Thoracic aorta (tissue), 2 donors: ENCODE data around the gene RAB28. TPM values are rescaled to one million over a fixed set of nuclear protein-coding genes. Genes with fewer than 3 reads are reported as not detected.

Experiments
- ATAC-seq: fragments of 150-250 bp; one replicate; pipeline ENCODE4 v1.8.0; 2017; ENCODE audit warnings: low read depth; ENCODE audit not compliant: insufficient number of reproducible peaks, low FRiP score
- DNase-seq: peaks from one replicate; pipeline ENCODE4 v3.0.0-alpha.2; 2020; ENCODE audit warnings: low spot score
- H3K27ac ChIP-seq, 2 donors: fragments of 200-600 bp; sonication (generic); 1 replicate in 1 of 2; 2 replicates in 1 of 2; pipeline ENCODE4 v1.5.1; 2016; ENCODE audit warnings: mild to moderate bottlenecking in 2 of 2, moderate library complexity in 2 of 2
- H3K27me3 ChIP-seq: fragments of 200-600 bp; sonication (generic); replicated peaks from 2 replicates; pipeline ENCODE4 v1.6.0; 2016; ENCODE audit warnings: mild to moderate bottlenecking; ENCODE audit not compliant: insufficient read depth
- H3K36me3 ChIP-seq: fragments of 200-600 bp; sonication (generic); one replicate; pipeline ENCODE4 v1.5.1; 2016
- H3K4me1 ChIP-seq, 2 donors: fragments of 200-600 bp; sonication (generic); 1 replicate in 1 of 2; 2 replicates in 1 of 2; pipeline versions ENCODE4 v1.5.1 to v1.6.0; 2016; ENCODE audit warnings: low read depth in 2 of 2, mild to moderate bottlenecking in 1 of 2; ENCODE audit not compliant: control insufficient read depth in 1 of 2
- H3K4me3 ChIP-seq: fragments of 200-600 bp; sonication (generic); 2 replicates; pipeline ENCODE4 v1.5.1; 2016; ENCODE audit warnings: mild to moderate bottlenecking
- H3K9me3 ChIP-seq: fragments of 200-600 bp; sonication (generic); 2 replicates; pipeline ENCODE4 v1.5.1; 2016
- total RNA-seq, 2 donors: library from RNA; depleted of rRNA; stranded (reverse); fragments of >200 nt; gene quantifications; one replicate each; pipeline versions ENCODE4 v1.1.0 to v1.2.3, GENCODE V29; 2016
- TF ChIP-seq, protein P1 (sequence below): fragments of 200-600 bp; sonication (generic); IDR thresholded peaks from one replicate; pipeline ENCODE4 v1.5.1; 2019; ENCODE audit warnings: antibody characterized with exemption

Gene RAB28
- total RNA-seq, 2 donors from 2014 or later, result 17.3 to 24.8 TPM

DNA sequence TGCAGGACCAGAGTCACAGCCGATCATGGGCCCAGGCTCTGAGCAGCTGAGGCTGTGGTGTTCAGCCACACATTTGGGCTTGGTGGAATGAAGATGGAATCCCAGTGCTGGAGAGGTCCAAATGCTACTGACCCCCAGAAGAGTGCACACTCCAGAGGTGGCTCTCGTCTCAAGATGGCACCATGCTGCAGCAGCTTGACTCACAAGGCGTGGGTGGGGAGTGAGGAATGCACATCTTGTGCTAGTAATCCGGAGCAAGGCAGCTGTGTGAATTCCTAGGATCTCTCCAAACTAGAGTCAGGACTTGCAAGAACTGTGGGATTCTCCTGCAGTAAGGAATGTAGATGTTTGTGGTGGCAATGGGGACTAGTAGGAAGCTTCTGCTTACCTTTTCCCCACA is 28.7 kb downstream of the RAB28 start:
- ATAC-seq (no peak), DNase-seq (no peak)
- TF ChIP-seq, protein P1, sequence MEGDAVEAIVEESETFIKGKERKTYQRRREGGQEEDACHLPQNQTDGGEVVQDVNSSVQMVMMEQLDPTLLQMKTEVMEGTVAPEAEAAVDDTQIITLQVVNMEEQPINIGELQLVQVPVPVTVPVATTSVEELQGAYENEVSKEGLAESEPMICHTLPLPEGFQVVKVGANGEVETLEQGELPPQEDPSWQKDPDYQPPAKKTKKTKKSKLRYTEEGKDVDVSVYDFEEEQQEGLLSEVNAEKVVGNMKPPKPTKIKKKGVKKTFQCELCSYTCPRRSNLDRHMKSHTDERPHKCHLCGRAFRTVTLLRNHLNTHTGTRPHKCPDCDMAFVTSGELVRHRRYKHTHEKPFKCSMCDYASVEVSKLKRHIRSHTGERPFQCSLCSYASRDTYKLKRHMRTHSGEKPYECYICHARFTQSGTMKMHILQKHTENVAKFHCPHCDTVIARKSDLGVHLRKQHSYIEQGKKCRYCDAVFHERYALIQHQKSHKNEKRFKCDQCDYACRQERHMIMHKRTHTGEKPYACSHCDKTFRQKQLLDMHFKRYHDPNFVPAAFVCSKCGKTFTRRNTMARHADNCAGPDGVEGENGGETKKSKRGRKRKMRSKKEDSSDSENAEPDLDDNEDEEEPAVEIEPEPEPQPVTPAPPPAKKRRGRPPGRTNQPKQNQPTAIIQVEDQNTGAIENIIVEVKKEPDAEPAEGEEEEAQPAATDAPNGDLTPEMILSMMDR, result no peak
- H3K27me3 ChIP-seq, result no peaks in the 10 kb centered on the region
- no peak overlapping the region for H3K4me3 ChIP-seq
- H3K4me1 ChIP-seq, result no peaks in the 10 kb centered on the region
- peaks cover 13% of the 10 kb centered on the region for H3K36me3 ChIP-seq
- H3K9me3 ChIP-seq, result no peaks in the 10 kb centered on the region
- no peak overlapping the region for H3K27ac ChIP-seq

DNA sequence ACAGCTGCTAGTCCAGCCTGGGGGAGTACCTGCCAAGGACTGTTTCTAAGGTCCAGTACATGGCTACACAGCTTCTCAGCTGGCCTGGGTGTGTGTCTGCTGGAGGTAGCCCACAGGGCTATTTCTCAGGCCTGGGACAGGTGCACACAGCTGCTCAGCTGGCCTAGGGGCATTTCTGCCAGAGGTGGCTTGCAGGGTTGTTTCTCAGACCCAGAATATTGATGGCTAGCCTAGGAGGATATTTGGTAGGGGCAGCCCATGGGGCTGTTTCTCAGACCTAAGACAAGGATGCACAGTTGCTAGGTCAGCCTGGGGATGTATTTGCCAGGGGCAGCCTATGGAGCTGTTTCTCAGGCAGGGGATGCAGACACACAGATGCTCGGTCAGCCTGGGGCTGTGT is 29.4 kb downstream of the RAB28 start:
- no peaks in the 10 kb centered on the region for H3K4me1 ChIP-seq
- DNase-seq, result no peak
- no peaks in the 10 kb centered on the region for H3K27me3 ChIP-seq
- H3K9me3 ChIP-seq, result no peaks in the 10 kb centered on the region
- TF ChIP-seq, protein P1, result no peak
- H3K4me3 ChIP-seq, result no peak overlapping the region
- H3K36me3 ChIP-seq, result peaks cover 13% of the 10 kb centered on the region
- no peak overlapping the region for H3K27ac ChIP-seq
- ATAC-seq, result no peak

GRCh38 chr4:13452927-13453579 is 31.1 kb downstream of the RAB28 start:
- no peaks in the 10 kb centered on the region for H3K4me1 ChIP-seq
- no peak for ATAC-seq
- no peaks in the 10 kb centered on the region for H3K27me3 ChIP-seq
- H3K27ac ChIP-seq, result no peak overlapping the region
- peaks cover 11% of the 10 kb centered on the region for H3K36me3 ChIP-seq
- no peak for DNase-seq
- no peak overlapping the region for H3K4me3 ChIP-seq
- no peaks in the 10 kb centered on the region for H3K9me3 ChIP-seq
- TF ChIP-seq, protein P1, result no peak

DNA sequence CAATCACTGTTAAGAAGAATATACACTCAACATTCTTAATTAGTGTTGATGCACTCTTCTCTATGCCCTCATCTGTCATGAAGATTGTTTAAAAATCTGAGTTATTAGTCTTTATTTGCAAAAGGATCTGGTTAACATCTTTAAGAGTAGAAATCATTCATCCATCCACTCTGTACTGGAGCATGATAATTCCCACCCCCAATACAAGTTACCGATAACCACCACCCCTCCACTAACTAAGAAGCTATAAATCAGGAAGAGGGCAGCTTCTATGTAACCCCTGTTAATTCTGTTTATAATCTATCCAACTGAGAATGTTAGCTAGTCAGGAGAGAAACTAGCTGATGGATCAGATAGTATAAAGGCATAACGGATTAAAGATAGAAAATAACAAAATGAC is 34.5 kb downstream of the RAB28 start:
- Histone ChIP-seq H3K36me3 (peaks cover 7% of the 10 kb centered on the region), H3K4me3 (no peak overlapping the region), H3K27ac (no peak overlapping the region), H3K9me3 (no peaks in the 10 kb centered on the region), H3K4me1 (no peaks in the 10 kb centered on the region), H3K27me3 (no peaks in the 10 kb centered on the region)
- no peak for DNase-seq
- ATAC-seq, result no peak
- TF ChIP-seq, protein P1, result no peak

DNA sequence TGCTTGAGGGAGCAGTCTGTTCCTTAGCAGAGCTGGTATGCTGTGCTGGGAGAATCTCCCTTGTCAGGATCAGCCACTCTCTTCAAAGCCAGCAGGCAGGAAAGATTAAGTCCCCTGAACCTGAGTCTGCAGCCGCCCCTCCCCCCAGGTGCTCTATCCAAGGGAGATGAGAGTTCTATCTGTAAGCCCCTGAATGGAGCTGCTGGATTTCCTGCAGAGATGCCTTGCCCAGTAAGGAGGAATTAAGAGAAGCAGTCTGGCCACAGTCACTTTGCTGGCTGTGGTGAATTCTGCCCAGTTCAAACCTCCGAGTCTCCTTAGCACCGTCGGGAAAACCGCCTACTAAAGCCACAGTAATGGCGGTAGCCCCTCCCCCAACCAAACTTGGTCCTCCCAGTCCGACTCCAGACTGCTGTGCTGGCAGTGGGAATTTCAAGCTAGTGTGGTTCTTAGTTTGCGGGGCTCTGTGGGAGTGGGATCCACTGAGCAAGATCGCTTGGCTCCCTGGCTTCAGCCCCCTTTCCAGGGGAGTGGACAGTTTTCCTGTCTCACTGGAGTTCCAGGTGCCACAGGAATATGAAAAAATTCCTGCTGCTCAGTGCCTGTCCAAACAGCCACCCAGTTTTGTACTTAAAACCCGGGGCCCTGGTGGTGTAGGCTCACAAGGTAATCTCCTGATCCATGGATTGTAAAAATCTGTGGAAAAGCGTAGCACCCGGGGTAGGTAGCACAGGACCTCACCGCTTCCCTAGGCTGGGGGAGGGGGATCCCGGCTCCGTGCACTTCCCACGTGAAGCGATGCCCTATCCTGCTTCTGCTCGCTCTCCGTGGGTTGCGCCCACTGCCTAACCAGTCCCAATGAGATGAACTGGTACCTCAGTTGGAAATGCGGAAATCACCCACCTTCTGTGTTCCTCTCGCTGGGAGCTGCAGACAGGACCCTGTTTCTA is 38.0 kb downstream of the RAB28 start:
- DNase-seq (no peak), ATAC-seq (no peak)
- H3K9me3 ChIP-seq, result no peaks in the 10 kb centered on the region
- TF ChIP-seq, protein P1, result no peak
- no peak overlapping the region for H3K4me3 ChIP-seq
- H3K36me3 ChIP-seq, result peaks cover 5% of the 10 kb centered on the region
- no peak overlapping the region for H3K27ac ChIP-seq
- no peaks in the 10 kb centered on the region for H3K4me1 ChIP-seq
- H3K27me3 ChIP-seq, result no peaks in the 10 kb centered on the region
